ENCODE data around the gene METAP2.
A peak's percentile ranks its signal among the peaks of the same experiment; 100 is the strongest.
"Not testable (repeated sequence)": the region's sequence is repeated elsewhere in the genome, so short reads cannot be mapped to it uniquely, and the experiment has no call there.

The METAP2 gene

GRCh38 chr12:95473884-95474659 is at the start of gene METAP2:
TSS of gene METAP2 (plus strand) at chr12:95474152. CDS start at chr12:95474180, 28 bp downstream.
- peak; percentile 86 for DNase-seq

GRCh38 chr12:95424271-95424994 is 49.5 kb upstream of the METAP2 start:
- no peak for DNase-seq

GRCh38 chr12:95429172-95429510 is 44.8 kb upstream of the METAP2 start:
- DNase-seq = no peak

- no peak for DNase-seq
These were observed 42.8 kb upstream of the METAP2 start for GRCh38 chr12:95431120-95431519.

GRCh38 chr12:95435355-95435754 is 38.6 kb upstream of the METAP2 start:
- no peak for DNase-seq

GRCh38 chr12:95437565-95437964 is 36.4 kb upstream of the METAP2 start:
- no peak for DNase-seq

- DNase-seq = no peak
These were observed 34.3 kb upstream of the METAP2 start for GRCh38 chr12:95439461-95440230.

GRCh38 chr12:95440401-95440800 is 33.6 kb upstream of the METAP2 start:
- no peak for DNase-seq

- no peak for DNase-seq
These were observed 30.5 kb upstream of the METAP2 start for GRCh38 chr12:95443459-95443858.

- not testable (repeated sequence) for DNase-seq
These were observed 28.9 kb upstream of the METAP2 start for GRCh38 chr12:95445099-95445498.

- DNase-seq = no peak
These were observed 28.0 kb upstream of the METAP2 start for GRCh38 chr12:95445884-95446505.

- DNase-seq = no peak
These were observed 27.4 kb upstream of the METAP2 start for GRCh38 chr12:95446506-95446900.

- not testable (repeated sequence) for DNase-seq
These were observed 24.3 kb upstream of the METAP2 start for GRCh38 chr12:95449656-95450055.

GRCh38 chr12:95452501-95452900 is 21.5 kb upstream of the METAP2 start:
- not testable (repeated sequence) for DNase-seq

- DNase-seq = not testable (repeated sequence)
These were observed 20.1 kb upstream of the METAP2 start for GRCh38 chr12:95453881-95454280.

GRCh38 chr12:95454780-95455215 is 19.2 kb upstream of the METAP2 start:
- DNase-seq = not testable (repeated sequence)

GRCh38 chr12:95457605-95458004 is 16.3 kb upstream of the METAP2 start:
- DNase-seq = not testable (repeated sequence)

GRCh38 chr12:95458761-95459160 is 15.2 kb upstream of the METAP2 start:
- no peak for DNase-seq

GRCh38 chr12:95459310-95459709 is 14.6 kb upstream of the METAP2 start:
- DNase-seq = no peak

GRCh38 chr12:95460105-95460504 is 13.8 kb upstream of the METAP2 start:
- DNase-seq = no peak

GRCh38 chr12:95460896-95461295 is 13.1 kb upstream of the METAP2 start:
- no peak for DNase-seq

- DNase-seq = no peak
These were observed 11.9 kb upstream of the METAP2 start for GRCh38 chr12:95462081-95462480.

- DNase-seq = no peak
These were observed 11.4 kb upstream of the METAP2 start for GRCh38 chr12:95462551-95462950.

Data from DMS153 (cell line).